Activated CD8-positive, alpha-beta memory T cell treated with anti-CD3 and anti-CD28 coated beads for 48 hours (primary cell): ENCODE data around the gene AGAP5.
A peak's percentile ranks its signal among the peaks of the same experiment; 100 is the strongest.
"Not testable (repeated sequence)": the region's sequence is repeated elsewhere in the genome, so short reads cannot be mapped to it uniquely, and the experiment has no call there.

Experiments used
- DNase-seq, 3 experiments: peaks; one replicate each; pipeline ENCODE4 v3.0.0-alpha.2; 2020; ENCODE audit warnings: low read depth in 2 of 3, low spot score in 2 of 3

AGAP5 gene

DNA sequence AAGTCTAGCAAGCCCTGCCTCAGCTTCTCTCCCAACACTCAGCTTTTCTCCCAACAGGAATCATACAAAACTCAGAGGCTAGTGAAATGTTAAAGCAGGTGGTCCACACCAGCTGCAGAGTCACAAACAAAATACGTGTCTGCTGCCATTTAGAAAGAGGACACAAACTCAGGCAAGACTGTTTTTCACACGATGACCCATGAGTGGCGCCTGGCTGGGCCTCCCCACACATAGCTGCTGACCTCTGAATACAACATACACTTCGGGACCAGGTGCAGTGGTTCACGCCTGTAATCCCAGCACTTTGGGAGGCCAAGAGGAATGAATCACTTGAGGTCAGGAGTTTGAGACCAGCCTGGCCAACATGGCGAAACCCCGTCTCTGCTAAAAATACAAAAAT lies 35.2 kb downstream of the AGAP5 start:
- not testable (repeated sequence) for DNase-seq

DNA sequence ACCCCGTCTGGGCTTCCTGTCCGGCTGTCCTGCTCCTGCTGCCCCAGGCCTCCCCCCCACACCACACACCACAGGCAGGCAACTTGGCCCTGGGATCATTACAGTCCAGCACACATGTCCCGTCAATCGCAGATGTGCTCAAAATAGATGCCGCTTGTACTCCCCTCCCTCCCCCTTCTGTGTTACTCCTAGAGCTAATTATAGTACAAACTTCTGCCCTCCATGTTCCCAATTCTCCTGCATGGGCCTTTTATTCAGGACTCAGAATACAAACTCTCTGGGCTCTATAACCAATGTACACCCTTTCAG lies 42.0 kb downstream of the AGAP5 start, which contains the start of gene SYNPO2L:
TSS of gene SYNPO2L (minus strand) at position 40 of the 309 bp plus-strand sequence. CDS start 107 bp downstream, outside the sequence.
- DNase-seq: no peak

DNA sequence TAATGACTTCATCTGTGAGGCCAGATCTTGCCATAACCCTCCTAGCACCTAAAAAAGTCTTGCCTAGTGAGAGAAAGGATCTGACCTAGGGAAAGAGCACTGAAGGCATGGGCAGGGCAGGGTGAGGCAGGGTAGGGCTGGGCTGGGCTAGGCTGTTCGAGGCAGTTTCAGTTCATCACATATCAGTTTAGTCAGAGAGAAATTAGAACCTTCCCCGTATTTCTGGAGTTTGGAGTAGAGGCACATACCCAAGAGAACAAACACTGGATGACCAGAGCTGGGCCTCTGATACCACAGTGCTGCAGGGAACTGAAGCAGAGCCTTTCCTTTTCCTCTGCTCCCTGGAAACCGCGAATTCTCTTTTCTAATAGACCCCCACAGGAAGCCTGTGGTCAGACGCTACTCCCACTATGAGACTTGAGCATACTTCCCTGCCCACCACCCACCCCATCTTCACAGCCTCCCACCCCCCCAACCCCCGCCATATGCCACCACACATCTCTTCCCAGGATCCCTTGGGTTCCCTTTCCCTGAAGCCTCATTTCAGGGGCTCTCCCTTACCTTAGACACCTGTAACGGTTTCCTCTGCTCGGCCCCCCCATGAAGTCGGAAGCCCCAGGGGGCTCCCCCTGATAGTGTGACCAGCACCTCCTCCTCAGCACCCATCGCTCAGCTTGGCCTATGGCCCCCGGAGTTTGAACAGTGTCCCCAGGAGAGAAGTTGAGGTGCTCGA lies 42.5 kb downstream of the AGAP5 start:
- no peak for DNase-seq

DNA sequence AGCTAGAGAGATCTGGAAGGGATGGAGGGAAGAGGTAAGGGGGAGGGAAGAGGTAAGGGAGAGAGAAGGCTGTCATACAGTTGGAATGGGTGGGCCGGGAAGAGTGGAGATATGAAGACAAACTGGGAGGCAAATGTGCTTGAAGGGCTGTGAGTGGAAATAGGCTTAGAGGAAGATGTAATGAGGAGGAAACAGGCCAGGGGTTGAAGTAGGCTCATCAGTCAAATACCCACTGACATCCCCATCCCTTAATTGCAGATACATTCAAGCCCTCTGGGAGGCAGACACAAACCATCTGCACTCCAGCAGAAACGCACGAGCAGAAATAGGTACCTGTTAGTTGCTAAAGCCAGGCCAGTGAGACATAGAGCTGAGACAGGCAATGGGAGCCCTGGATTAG lies 44.2 kb downstream of the AGAP5 start:
- DNase-seq: no peak

DNA sequence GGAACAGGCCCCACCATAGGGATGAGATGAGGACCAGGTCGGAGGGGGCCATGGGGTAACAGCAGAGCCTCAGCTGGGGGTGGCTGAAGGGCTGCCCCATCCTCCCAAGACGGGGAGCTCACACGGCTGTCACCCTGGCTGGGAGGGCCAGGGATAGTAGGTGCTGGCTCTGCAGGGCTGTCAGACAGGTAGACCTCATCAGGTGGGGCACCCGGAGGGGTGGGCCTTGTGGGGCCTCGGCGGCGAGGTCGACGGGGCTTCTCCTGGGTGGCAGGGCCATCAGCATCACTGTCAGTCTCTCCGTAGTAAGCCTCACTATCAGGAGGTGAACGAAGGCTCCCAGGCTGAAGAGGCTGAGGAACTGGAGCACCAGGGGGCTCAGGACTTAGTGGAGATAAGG lies 44.7 kb downstream of the AGAP5 start:
- DNase-seq: no peak

DNA sequence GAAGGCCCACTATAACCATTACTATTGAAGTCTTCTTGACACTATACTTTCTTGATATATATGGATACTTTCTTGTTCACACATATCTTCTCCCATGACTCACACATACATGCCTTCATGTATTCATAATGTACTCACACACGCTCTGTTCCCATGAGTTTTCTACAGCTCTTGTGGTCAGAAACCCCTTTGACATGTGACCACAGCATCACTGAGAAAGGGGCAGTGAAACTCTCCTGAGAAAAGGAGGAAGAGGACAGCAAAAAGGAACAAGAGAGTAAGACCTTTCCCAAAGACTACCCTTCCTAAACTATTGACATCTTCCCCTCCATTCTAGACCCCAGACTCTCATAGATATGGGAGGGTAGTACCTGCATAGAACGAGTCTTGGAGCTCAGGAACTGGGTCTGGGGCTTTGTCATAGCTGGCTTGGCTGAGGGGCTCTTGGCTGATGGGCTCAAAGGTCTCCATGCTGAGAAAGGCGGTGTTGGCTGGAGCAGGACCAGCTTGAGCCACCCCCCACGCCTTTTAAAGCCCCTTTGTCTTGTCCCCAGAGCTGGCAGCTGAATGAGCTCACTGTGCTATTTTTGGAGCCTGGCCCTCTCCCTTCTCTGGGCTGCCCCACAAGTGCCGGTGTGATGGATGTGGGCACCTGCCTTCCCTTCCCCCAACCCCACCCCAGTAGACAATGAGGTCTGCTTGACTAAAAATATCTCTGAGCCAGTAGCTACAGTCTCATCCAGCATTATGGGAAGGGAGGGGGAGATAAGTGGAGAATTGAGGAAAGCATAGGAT lies 47.2 kb downstream of the AGAP5 start:
- DNase-seq: no peak

DNA sequence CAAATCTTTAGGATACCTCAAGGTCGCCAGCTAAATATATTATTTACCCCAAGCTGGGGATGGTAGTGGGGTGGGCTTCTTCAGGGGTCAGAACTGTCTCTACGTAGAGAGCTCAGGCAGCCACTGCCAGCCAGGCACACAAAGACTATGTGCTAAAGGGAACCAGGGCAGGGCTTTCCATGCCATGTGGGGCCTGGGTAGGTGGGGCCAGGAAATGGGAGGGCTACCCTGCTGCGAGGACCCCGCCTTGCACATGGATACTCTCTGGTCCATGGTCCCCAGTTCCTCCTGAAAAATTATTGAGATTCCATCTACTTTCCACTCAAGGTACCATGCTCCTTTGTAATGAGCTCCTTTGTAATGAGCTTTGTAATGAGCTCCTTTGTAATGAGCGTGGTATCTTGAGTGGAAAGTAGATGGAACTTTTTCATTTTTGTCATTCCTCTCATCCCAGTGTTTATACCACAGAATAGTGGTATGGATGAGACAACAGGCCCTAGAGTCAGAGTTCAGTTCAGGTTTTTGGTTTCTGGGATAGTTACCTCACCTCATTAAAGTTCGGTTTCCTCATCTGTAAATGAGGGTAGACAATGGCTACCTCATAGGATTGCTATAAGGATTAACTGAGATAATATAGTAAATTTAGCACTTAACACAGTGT lies 47.9 kb downstream of the AGAP5 start:
- DNase-seq: no peak

DNA sequence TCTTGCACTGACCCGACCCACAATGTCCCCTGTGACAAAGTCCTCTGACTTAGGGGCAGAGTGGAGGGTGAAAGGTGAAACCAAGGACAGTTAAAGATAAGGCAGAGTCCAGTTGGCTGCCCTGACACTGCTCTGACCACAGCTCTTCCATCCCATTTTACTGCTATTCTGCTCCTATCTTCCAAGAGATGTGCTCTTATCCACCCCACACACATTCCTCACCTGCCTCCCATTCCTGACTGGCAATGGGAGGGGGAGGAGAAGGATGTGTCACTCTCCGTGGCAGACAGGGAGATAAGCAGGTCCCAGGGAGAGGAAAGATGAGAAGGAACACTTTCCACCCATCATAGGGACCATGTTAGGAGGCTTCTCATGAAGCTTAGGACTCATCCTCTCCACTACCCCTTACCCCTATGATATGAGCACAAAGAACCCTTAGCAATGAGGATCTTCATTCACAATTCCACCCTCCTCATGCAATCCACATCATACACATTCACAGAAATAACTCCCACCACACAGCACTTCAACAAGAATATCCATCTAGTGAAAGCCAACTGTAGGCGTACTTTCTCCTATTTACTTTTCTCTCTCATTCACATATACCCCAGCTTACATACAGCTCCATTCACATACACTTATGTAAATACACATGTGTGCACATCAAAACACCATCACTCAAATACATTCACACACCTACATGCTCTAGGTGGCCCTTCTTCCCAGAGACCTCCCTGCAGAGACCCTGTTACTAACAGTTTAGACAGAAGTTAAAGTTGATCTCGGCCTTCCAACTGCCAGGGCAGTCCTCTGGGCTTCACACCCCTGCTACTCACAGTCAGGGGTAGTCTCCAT lies 48.7 kb downstream of the AGAP5 start:
- DNase-seq: no peak

DNA sequence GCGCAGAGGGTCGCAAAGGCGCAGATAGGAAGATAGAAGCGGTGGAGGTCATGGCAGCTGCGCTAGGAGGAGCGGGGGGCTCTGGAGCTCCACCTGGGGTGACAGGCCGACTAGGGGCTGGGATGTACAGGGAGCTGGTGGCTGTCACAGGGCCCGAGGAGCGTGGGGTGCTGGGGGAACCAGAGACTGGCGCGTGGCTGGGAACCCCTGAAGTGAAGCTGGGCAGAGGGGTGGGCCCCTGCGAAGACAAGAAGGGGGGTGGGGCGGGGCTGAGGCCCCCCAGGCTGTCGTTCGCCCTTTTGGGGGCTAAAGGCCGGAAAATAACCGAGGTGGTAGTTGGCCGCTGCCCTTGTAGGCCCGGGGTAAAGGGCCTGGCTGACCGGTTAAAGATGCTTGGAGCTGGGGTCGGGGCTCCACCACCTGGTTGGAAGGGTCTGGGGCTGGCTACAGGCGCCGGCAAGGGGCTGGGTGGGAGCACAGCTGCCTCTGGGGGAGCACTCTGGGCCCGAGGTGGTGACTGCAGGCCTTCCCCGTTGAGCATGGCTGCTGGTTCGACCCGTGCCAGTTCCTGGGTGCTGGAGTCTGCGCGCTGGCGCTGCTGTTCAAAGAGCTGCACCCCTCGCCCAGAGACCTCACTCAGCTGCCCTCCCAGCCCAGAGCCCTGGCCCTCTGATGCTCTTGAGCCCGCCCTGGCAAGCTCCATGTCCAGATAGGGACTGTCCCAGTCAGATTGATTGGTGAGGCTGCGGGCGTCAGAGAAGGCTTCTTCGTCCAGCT lies 49.8 kb downstream of the AGAP5 start:
- no peak for DNase-seq

DNA sequence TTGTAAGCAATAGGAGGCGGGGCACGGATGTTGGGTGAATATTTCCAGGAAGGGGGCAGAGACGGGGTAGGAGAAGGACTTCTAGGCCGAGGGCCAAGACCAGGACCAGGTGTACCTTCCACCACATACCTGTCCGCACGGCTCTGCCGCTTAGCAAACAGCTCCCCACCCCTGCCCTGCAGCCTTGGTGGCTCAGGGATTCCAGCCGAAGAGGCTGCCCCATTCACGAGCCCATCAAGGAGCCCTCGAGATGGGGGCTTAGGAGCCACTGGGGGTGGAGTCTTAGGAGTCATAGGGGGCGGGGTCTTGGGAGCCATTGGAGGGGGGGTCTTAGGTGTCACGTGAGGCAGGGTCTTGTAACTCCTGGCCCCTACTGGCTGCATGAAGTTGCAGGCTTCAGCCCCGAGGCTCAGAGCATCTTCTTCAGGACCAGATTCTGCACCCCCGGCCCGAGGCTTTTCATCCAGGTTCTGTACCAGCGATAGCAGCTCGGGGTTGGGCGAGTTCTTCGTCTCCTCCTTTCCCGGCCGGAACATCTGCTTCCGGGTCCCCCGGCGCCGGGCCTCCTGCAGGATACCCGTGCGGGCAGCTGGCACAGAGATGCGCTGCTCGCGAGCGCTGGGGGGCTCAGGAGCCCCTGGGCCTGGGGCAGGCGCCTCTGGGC lies 50.6 kb downstream of the AGAP5 start:
- peak in 1 of 3 experiments; percentile 9 for DNase-seq

DNA sequence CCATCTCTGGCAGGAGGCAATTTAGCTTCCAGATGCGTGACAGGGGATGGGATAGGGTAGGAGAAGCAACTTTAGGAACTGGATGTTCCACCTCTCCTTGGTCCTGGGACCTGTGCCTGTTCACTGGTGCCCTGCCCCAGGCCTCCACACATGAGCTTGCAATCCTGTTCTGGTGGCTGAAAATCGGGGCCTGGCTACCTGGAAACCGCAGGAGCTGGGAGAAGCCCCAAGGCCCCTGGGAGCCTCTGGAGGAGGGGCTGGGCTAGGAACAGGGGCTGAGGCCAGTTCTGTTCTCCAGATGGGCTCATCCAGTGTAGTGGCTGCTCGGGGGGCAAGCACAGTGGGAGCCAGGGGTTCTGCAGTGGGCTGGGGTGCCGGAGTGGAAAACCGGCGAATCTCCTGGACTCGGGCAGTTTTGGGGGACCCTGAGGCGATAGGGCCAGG lies 51.3 kb downstream of the AGAP5 start:
- no peak for DNase-seq

DNA sequence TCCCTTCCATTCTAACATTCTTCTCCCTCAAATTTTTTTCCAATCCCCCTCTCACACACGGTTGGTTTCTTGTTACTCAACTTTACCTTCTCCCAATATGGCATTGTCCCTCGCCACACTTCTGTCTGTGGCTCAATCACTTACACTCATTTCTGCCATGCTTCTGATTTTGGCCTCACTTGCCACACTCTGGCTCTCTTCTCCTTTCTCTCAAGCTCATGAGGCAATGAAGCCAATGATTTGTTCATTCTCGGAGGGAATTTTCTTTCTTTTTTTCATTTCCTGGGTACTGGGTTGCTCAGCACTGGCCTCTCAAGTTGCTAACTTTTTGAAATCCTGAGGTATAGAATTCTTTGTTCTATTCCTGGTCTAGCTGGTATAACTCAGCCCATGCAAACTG lies 52.7 kb downstream of the AGAP5 start:
- no peak for DNase-seq

DNA sequence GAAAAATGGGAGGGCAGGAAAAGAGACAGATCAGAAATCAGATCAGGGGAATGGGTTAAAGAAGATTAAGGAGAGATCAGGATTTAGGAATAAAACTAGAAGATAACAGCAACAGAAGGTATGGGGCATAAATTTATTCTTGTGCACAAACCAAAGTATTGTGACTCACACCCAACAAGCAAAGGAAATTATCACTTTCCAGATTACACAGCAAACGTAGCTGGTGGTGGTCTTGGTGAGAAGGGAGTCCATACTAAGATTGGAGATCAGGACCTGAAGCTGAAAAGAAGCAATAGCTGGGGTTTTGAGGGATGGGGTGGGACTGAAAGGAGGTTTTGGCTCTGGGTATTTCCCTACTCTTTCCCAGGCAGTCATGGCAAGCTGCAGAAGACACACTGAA lies 53.1 kb downstream of the AGAP5 start:
- no peak for DNase-seq

DNA sequence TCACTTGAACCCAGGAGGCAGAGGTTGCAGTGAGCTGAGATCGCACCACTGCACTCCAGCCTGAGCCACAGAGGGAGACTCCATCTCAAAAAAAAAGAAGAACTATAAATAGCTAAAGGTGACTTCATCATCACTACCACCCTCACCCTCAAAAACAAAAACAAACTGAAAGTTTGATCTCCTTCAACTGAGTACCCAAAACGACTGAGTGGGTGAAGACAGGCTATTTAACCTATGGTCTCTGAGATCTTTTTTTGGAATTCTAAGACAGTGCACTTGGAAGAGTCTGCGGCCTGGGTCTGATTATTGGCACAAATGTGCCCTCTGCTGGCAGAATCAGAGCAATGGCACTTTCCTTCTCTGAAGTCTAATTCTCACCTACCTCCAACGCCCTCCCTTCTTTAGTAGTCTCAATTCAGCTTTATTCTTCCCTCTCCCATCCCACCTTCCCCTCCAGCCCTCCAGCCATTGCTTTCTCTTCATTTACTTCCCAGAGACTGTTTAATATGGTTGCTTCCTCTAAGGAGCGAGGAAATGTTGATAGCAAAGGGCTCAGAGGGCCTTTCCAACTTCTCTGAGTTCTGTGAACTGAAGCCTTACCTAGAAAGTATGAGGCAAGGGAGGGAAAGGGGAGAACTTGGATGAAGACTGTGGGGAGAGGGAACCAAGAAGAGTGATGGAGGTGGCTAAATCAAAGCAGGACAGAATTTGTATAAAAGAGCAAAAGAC lies 53.7 kb downstream of the AGAP5 start:
- DNase-seq: no peak

DNA sequence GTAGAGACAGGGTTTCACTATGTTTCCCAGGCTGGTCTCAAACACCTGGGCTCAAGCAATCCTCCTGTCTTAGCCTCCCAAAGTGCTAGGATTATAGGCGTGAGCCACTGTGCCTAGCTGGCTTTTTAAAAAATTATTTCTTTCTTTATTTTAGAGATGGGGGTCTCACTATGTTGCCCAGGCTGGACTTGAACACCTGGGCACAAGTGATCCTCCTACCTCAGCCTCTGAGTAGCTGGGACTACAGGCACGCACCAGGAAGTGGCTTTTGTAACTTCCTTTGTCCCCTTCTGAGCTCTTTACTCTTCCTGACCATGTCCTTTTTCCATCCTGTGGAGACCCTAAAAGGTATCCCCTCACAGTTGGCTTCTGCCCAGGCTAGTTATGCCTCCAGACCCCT lies 54.5 kb downstream of the AGAP5 start:
- no peak for DNase-seq

DNA sequence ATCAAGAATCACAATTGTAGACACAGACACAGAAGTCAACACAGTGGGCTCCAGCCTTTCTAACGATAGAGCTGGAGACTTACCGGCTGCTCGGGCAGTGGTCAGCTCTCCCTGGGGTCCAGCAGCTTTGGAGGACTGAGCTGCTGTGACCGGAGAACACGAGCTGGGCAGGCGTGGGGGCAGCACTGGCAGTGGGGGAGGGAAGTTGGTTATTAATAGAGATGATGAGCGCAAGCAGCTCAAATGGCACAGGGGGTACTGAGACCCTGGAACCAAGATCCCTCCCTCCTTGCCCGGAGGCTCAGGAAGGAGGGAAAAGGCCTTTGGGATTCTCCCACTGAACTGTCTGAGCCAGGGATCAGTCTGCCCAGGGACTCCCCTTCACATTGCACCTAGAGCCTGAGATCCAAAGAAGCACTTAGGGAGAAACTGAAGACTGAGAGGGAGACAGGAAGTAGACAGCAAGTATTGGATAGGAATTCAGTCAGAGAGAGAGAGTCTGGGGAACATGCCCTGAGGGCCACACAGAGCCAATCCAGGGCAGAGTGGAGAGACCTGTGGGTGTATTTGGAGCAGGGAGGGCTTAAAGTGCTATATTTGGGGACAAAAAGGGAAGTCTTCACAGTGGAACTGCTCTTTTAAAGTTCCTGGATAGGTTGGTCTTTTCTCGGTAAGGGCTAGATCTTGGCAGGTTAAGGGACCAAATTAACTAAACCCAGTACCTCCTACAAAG lies 56.4 kb downstream of the AGAP5 start, which contains the start of gene MYOZ1:
TSS of gene MYOZ1 (minus strand) at position 147 of the 733 bp plus-strand sequence. CDS start 1,457 bp downstream, outside the sequence.
- no peak for DNase-seq

DNA sequence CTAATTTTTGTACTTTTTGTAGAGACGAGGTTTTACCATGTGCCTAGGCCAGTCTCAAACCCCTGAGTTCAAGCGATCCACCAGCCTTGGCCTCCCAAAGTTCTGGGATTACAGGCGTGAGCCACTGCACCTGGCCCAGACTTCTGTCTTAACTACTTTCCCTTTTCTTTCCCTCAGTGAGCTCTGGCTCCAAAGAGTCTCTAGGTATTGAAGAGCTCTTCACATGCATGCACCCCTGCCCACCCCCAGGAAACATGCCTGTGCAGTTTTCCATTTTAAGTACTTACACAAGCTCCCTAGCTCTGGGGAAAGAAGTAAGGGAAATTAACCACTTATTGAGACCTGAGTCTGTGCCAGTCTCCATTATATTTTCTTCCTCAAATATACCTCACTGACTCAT lies 58.6 kb downstream of the AGAP5 start:
- no peak for DNase-seq

DNA sequence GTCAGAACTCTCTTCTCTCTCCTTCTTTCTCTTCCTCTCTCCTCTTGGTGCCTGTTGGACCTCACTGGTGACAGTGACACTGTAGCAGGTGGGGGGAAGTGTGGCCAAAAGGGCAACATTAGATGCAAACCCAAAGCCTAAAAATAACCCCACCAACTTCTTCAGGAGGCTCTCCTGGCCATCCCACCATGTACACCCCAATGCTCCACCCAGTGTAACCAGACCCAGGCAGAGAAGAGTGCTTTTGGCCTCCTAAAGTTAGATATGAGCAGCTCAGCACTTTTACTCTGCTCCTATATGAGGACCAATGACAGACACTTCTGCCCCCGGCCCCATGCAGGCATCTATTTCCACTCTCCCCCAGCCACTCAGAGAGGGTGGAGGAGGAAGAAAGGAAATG lies 62.1 kb downstream of the AGAP5 start:
- DNase-seq: no peak
